ENCODE measurements around the gene LPAR2. TPM values are rescaled to one million over a fixed set of nuclear protein-coding genes. Genes with fewer than 3 reads are reported as not detected.

The LPAR2 gene
- total RNA-seq, 2 donors from 2014 or later = 60.4 to 81.7 TPM

DNA sequence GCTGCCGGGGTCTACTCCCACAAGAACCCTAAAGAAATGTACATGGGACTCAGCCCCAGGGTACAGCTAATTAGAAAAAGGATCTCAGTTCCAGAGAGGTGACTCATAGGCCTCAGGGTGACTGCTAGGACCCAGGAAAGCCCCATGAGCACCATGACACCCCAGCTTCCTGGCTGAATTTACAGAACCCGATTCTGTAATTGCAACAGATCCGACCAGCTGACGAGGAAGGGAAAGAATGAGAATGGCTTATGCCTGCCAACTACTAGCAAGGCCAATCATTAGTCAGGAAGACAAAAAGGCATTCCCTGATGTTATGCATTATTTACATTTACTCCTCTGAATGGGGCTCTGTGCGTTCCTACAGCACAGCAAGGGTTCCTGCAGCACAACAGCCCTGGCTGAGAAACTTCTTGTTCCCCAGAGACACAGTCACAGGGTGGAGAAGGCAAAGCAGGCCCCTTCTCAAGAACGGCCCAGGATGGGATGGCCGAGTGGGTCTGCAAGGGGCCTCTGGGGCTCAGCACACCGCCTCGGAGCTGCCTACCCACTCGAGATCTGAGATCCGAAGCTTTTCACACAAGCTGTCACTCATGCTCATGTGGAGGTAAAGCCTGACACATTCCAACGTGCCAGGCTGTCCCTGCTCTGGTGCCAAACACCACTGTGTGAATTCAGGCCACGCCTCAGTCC is 36.7 kb downstream of the LPAR2 start:
- no peaks in the 10 kb centered on the region for H3K36me3 ChIP-seq (ENCODE audit: control insufficient read depth, insufficient read depth, low read length)
- Mint-ChIP-seq H3K4me3 (no peak overlapping the region), H3K27me3 (ENCODE audit: insufficient read depth) (no peaks in the 10 kb centered on the region), H3K4me1 (peaks cover 12% of the 10 kb centered on the region), H3K36me3 (ENCODE audit: low read depth) (no peaks in the 10 kb centered on the region), H3K27ac (peak overlapping the region; percentile 79), H3K9me3 (no peaks in the 10 kb centered on the region)
- peak; percentile 67 for DNase-seq
- WGBS, 2 experiments (ENCODE audit: insufficient coverage in 1 of 2, insufficient read length in 1 of 2) = 69 to 71% methylated on average over 11 to 13 of the region's 13 CpGs
- H3K27ac ChIP-seq (ENCODE audit: low read depth, low read length) = peak overlapping the region; percentile 40
- H3K27me3 ChIP-seq (ENCODE audit: control insufficient read depth, insufficient read depth, low read length, poor library complexity, severe bottlenecking) = no peaks in the 10 kb centered on the region
- TF ChIP-seq, protein P1, sequence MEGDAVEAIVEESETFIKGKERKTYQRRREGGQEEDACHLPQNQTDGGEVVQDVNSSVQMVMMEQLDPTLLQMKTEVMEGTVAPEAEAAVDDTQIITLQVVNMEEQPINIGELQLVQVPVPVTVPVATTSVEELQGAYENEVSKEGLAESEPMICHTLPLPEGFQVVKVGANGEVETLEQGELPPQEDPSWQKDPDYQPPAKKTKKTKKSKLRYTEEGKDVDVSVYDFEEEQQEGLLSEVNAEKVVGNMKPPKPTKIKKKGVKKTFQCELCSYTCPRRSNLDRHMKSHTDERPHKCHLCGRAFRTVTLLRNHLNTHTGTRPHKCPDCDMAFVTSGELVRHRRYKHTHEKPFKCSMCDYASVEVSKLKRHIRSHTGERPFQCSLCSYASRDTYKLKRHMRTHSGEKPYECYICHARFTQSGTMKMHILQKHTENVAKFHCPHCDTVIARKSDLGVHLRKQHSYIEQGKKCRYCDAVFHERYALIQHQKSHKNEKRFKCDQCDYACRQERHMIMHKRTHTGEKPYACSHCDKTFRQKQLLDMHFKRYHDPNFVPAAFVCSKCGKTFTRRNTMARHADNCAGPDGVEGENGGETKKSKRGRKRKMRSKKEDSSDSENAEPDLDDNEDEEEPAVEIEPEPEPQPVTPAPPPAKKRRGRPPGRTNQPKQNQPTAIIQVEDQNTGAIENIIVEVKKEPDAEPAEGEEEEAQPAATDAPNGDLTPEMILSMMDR (conservative IDR thresholded peaks at IDR 0.05) = no peak
- H3K9ac ChIP-seq (ENCODE audit: extremely low read depth, low read length, poor library complexity, severe bottlenecking) = no peak overlapping the region
- peaks cover 8% of the 10 kb centered on the region for H3K4me1 ChIP-seq (ENCODE audit: control insufficient read depth, insufficient read depth, low read length)
- no peak overlapping the region for H3K4me3 ChIP-seq (ENCODE audit: low read length)
- no peaks in the 10 kb centered on the region for H3K9me3 ChIP-seq (ENCODE audit: control insufficient read depth, low read length)

DNA sequence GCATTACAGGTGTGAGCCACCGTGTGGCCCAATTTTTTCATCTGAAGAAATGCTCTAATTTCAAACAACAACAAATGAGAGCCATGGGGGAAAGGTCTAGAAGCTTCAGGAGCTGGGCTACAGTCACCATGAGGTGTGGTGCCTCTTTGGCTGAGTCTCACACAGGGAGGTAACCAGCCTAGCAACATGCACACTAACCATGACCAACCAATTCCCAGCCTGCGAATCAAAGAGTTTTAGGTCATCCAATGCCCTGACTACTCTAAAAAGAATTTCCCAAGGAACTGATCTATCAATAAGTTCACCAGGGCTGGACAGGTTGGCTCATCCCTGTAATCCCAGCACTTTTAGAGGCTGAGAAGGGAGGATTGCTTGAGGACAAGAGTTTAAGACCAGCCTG is 39.5 kb downstream of the LPAR2 start:
- Histone ChIP-seq H3K27me3 (ENCODE audit: control insufficient read depth, insufficient read depth, low read length, poor library complexity, severe bottlenecking) (no peaks in the 10 kb centered on the region), H3K4me3 (ENCODE audit: low read length) (no peak overlapping the region), H3K36me3 (ENCODE audit: control insufficient read depth, insufficient read depth, low read length) (no peaks in the 10 kb centered on the region), H3K4me1 (ENCODE audit: control insufficient read depth, insufficient read depth, low read length) (peaks cover 8% of the 10 kb centered on the region), H3K9ac (ENCODE audit: extremely low read depth, low read length, poor library complexity, severe bottlenecking) (no peak overlapping the region), H3K9me3 (ENCODE audit: control insufficient read depth, low read length) (no peaks in the 10 kb centered on the region), H3K27ac (ENCODE audit: low read depth, low read length) (no peak overlapping the region)
- TF ChIP-seq, protein P1 (conservative IDR thresholded peaks at IDR 0.05) = no peak
- Mint-ChIP-seq H3K36me3 (ENCODE audit: low read depth) (no peaks in the 10 kb centered on the region), H3K27ac (no peak overlapping the region), H3K4me1 (peaks cover 15% of the 10 kb centered on the region), H3K4me3 (no peak overlapping the region), H3K27me3 (ENCODE audit: insufficient read depth) (no peaks in the 10 kb centered on the region), H3K9me3 (no peaks in the 10 kb centered on the region)
- DNase-seq = no peak
- 97 to 100% methylated on average over 2 of the region's 2 CpGs for WGBS, 2 experiments (ENCODE audit: insufficient coverage in 1 of 2, insufficient read length in 1 of 2)

DNA sequence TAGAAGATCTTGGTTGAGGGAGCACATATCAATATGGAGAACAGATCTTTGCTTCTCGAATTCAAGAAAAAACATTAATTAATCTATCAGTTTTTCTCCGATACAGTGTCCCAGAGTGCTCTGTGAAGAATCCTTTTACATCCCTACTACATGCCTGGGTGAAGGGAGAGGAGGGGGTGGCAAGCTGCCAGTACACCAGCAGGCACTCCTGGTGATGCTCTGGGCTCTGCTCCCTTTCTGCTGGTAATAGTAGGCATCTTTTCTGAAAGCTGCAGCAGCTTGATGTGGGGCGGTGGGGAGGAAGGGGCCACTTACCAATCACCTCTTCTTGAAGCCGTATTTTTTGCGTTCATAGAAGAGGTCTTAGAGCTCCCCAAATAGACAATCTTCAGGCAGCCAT is 40.2 kb downstream of the LPAR2 start:
- no peak overlapping the region for H3K4me3 ChIP-seq (ENCODE audit: low read length)
- TF ChIP-seq, protein P1 (conservative IDR thresholded peaks at IDR 0.05) = no peak
- no peaks in the 10 kb centered on the region for H3K36me3 Mint-ChIP-seq (ENCODE audit: low read depth)
- H3K4me1 Mint-ChIP-seq = peaks cover 15% of the 10 kb centered on the region
- no peaks in the 10 kb centered on the region for H3K9me3 ChIP-seq (ENCODE audit: control insufficient read depth, low read length)
- no peaks in the 10 kb centered on the region for H3K27me3 ChIP-seq (ENCODE audit: control insufficient read depth, insufficient read depth, low read length, poor library complexity, severe bottlenecking)
- H3K27ac Mint-ChIP-seq = no peak overlapping the region
- no peak overlapping the region for H3K9ac ChIP-seq (ENCODE audit: extremely low read depth, low read length, poor library complexity, severe bottlenecking)
- 99 to 100% methylated on average over 3 to 5 of the region's 5 CpGs for WGBS, 2 experiments (ENCODE audit: insufficient coverage in 1 of 2, insufficient read length in 1 of 2)
- H3K9me3 Mint-ChIP-seq = no peaks in the 10 kb centered on the region
- peaks cover 8% of the 10 kb centered on the region for H3K4me1 ChIP-seq (ENCODE audit: control insufficient read depth, insufficient read depth, low read length)
- DNase-seq = no peak
- H3K27me3 Mint-ChIP-seq (ENCODE audit: insufficient read depth) = no peaks in the 10 kb centered on the region
- H3K36me3 ChIP-seq (ENCODE audit: control insufficient read depth, insufficient read depth, low read length) = no peaks in the 10 kb centered on the region
- H3K27ac ChIP-seq (ENCODE audit: low read depth, low read length) = no peak overlapping the region
- no peak overlapping the region for H3K4me3 Mint-ChIP-seq
